Fibroblast of lung (primary cell): ENCODE data around the gene ARHGAP18. TPM values are rescaled to one million over a fixed set of nuclear protein-coding genes. Genes with fewer than 3 reads are reported as not detected.

ENCODE experiments used
- DNase-seq, 2 donors: peaks; one replicate each; pipeline versions ENCODE4 v3.0.0 to v3.0.0-alpha.2; 2010; ENCODE audit warnings: low read depth in 2 of 2
- H2AFZ ChIP-seq: 2 replicates; pipeline ENCODE4 v1.5.1; 2012; ENCODE audit warnings: low read length, control low read depth, inconsistent platforms
- H3K27ac ChIP-seq: 2 replicates; pipeline ENCODE4 v1.5.1; 2011; ENCODE audit warnings: low read length, control low read depth; ENCODE audit not compliant: insufficient read depth
- H3K27me3 ChIP-seq: 2 replicates; pipeline ENCODE4 v1.5.1; 2011; ENCODE audit warnings: mild to moderate bottlenecking, low read length; ENCODE audit not compliant: control insufficient read depth, insufficient read depth
- H3K36me3 ChIP-seq: 2 replicates; pipeline ENCODE4 v1.5.1; 2011; ENCODE audit warnings: low read length; ENCODE audit not compliant: control insufficient read depth, insufficient read depth
- H3K4me1 ChIP-seq: 2 replicates; pipeline ENCODE4 v1.5.1; 2011; ENCODE audit warnings: low read length; ENCODE audit not compliant: control insufficient read depth, insufficient read depth; ENCODE audit errors: extremely low read depth
- H3K4me2 ChIP-seq: 2 replicates; pipeline ENCODE4 v1.5.1; 2011; ENCODE audit warnings: low read length, control low read depth; ENCODE audit not compliant: insufficient read depth; ENCODE audit errors: extremely low read depth
- H3K4me3 ChIP-seq, 4 experiments: fragments of 200-600 bp in 1 of 4; sonication (generic) in 1 of 4; replicated peaks in 1 of 4; 2 replicates each; pipeline ENCODE4 v1.5.1; 2011 to 2016; ENCODE audit warnings: low read length in 4 of 4, low read depth in 3 of 4, mild to moderate bottlenecking in 3 of 4, control low read depth in 2 of 4, inconsistent platforms in 1 of 4, mixed read lengths in 1 of 4; ENCODE audit not compliant: insufficient read depth in 1 of 4; ENCODE audit errors: control extremely low read depth in 1 of 4
- H3K79me2 ChIP-seq: 2 replicates; pipeline ENCODE4 v1.5.1; 2012; ENCODE audit warnings: mild to moderate bottlenecking, low read length, inconsistent platforms; ENCODE audit not compliant: control insufficient read depth, insufficient read depth
- H3K9ac ChIP-seq: 2 replicates; pipeline ENCODE4 v1.5.1; 2011; ENCODE audit warnings: mild to moderate bottlenecking, low read length, control low read depth; ENCODE audit not compliant: insufficient read depth
- H3K9me3 ChIP-seq: 2 replicates; pipeline ENCODE4 v1.5.1; 2012; ENCODE audit warnings: low read depth, low read length; ENCODE audit not compliant: control insufficient read depth, insufficient read depth
- H4K20me1 ChIP-seq: 2 replicates; pipeline ENCODE4 v1.5.1; 2011; ENCODE audit warnings: low read length; ENCODE audit not compliant: control insufficient read depth, insufficient read depth; ENCODE audit errors: extremely low read depth
- EZH2 ChIP-seq: IDR thresholded peaks from 2 replicates; pipeline ENCODE4 v1.5.1; 2012; ENCODE audit warnings: low read length, control low read depth, mild to moderate bottlenecking; ENCODE audit errors: missing control alignments
- polyA plus RNA-seq, 2 donors: library from polyadenylated mRNA; depleted of rRNA in 1 of 2; stranded (reverse) in 1 of 2; unstranded in 1 of 2; fragments of >200 nt; gene quantifications; 2 replicates each; pipeline ENCODE4 v1.2.1, GENCODE V29; 2011 to 2012; ENCODE audit warnings: missing spikeins in 1 of 2
- total RNA-seq: library from RNA; depleted of rRNA; stranded (reverse); fragments of >200 nt; gene quantifications from 2 replicates; pipeline ENCODE4 v1.2.1, GENCODE V29; 2014
- TF ChIP-seq, protein P1 (sequence below), 2 donors: IDR thresholded peaks in 1 of 2; conservative IDR thresholded peaks in 1 of 2; 1 replicate in 1 of 2; 2 replicates in 1 of 2; pipeline ENCODE4 v1.5.1; 2011 to 2012; ENCODE audit warnings: low read length in 2 of 2, control low read depth in 1 of 2, inconsistent platforms in 1 of 2, low read depth in 1 of 2, mild to moderate bottlenecking in 1 of 2

ARHGAP18 gene
- total and polyA plus RNA-seq, 2 donors (not counting 1 experiment from before 2014, with no cell fraction given) = 18.6 to 38.3 TPM

DNA sequence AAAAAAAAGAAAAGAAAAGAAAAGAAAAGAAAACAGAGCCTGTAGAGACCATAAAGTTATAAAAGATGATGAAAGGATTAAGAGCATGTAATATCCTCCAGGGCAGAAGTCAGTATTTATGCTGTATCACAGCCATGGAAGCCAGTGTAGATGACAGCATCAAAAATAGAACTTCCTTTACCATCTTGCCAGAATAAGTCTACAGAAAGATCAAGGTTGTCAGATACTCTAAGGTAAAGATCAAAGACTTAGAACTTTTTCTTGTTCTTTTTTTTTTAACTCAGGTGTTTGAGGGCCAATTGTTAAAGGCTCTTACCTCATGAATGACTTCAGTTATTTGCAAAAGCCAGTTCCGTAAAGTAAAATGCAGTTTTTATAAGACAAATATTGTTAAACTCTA lies 54.6 kb downstream of the ARHGAP18 start:
- no peaks in the 10 kb centered on the region for H3K36me3 ChIP-seq

DNA sequence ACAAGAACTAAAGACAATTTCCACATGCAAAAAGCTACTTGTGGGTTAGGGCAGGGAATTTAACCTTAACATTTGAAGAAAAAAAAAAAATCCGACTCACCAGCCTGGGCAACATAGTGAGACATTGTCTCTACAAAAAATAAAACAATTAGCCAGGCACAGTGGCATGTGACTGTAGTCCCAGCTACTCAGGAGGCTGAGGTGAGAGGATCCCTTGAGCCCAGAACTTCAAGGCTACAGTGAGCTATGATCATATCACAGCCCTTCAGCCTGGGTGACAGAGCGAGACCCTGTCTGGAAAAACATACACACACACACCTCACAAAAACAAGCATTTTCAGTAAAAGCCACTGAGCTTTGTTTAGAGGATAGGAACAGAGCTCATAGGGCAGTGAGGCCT lies 56.2 kb downstream of the ARHGAP18 start:
- Histone ChIP-seq H4K20me1 (no peaks in the 10 kb centered on the region), H3K4me2 (no peak overlapping the region), H3K36me3 (no peaks in the 10 kb centered on the region), H3K27me3 (no peaks in the 10 kb centered on the region), H3K9me3 (no peaks in the 10 kb centered on the region), H3K79me2 (peaks cover 70% of the 10 kb centered on the region), H2AFZ (no peak overlapping the region), H3K4me3 (no peak overlapping the region), H3K9ac (no peak overlapping the region), H3K27ac (no peak overlapping the region), H3K4me1 (peaks cover 8% of the 10 kb centered on the region)
- no peak for TF ChIP-seq EZH2
- TF ChIP-seq, protein P1, sequence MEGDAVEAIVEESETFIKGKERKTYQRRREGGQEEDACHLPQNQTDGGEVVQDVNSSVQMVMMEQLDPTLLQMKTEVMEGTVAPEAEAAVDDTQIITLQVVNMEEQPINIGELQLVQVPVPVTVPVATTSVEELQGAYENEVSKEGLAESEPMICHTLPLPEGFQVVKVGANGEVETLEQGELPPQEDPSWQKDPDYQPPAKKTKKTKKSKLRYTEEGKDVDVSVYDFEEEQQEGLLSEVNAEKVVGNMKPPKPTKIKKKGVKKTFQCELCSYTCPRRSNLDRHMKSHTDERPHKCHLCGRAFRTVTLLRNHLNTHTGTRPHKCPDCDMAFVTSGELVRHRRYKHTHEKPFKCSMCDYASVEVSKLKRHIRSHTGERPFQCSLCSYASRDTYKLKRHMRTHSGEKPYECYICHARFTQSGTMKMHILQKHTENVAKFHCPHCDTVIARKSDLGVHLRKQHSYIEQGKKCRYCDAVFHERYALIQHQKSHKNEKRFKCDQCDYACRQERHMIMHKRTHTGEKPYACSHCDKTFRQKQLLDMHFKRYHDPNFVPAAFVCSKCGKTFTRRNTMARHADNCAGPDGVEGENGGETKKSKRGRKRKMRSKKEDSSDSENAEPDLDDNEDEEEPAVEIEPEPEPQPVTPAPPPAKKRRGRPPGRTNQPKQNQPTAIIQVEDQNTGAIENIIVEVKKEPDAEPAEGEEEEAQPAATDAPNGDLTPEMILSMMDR (conservative IDR thresholded peaks at IDR 0.05 in 1 of 2, IDR thresholded peaks at IDR 0.05 in 1 of 2; ENCODE audit: low read depth in 1 of 2, low read length in 2 of 2) = no peak
- no peak for DNase-seq

More for the DNA sequence above, 54.6 kb downstream of the ARHGAP18 start:
- Histone ChIP-seq H2AFZ (no peak overlapping the region), H3K4me2 (no peak overlapping the region), H3K27ac (no peak overlapping the region), H3K9me3 (no peaks in the 10 kb centered on the region), H3K4me3 (no peak overlapping the region), H3K79me2 (peaks cover 74% of the 10 kb centered on the region), H4K20me1 (no peaks in the 10 kb centered on the region), H3K9ac (no peak overlapping the region), H3K27me3 (no peaks in the 10 kb centered on the region), H3K4me1 (peaks cover 8% of the 10 kb centered on the region)
- no peak for DNase-seq
- TF ChIP-seq EZH2 = no peak
- TF ChIP-seq, protein P1 (conservative IDR thresholded peaks at IDR 0.05 in 1 of 2, IDR thresholded peaks at IDR 0.05 in 1 of 2; ENCODE audit: low read depth in 1 of 2, low read length in 2 of 2) = no peak

DNA sequence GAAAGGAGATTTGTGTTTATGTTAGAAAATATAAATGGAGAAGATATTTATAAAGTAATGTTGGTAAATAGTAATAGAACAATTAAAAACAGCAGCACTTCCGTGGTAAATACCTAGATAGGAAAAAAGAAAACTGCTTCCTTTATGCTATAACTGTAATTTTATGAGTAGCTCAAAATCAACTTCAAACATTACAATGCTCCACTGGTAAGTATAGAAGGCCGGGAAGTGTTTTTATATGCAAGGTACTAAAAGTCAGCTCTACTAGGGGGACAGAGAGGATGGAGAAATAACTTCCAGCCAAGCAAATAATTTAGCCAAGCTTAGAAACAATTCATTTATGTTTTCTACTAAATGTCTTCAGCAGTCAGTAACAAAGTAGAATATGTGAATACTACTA lies 56.7 kb downstream of the ARHGAP18 start:
- H3K4me3 ChIP-seq = no peak overlapping the region
- H4K20me1 ChIP-seq = no peaks in the 10 kb centered on the region
- H3K4me2 ChIP-seq = no peak overlapping the region
- no peak for DNase-seq
- no peak overlapping the region for H3K9ac ChIP-seq
- TF ChIP-seq EZH2 = no peak
- TF ChIP-seq, protein P1 (conservative IDR thresholded peaks at IDR 0.05 in 1 of 2, IDR thresholded peaks at IDR 0.05 in 1 of 2; ENCODE audit: low read depth in 1 of 2, low read length in 2 of 2) = no peak
- no peaks in the 10 kb centered on the region for H3K27me3 ChIP-seq
- no peaks in the 10 kb centered on the region for H3K36me3 ChIP-seq
- no peak overlapping the region for H3K27ac ChIP-seq
- no peak overlapping the region for H2AFZ ChIP-seq
- H3K4me1 ChIP-seq = peaks cover 8% of the 10 kb centered on the region
- H3K79me2 ChIP-seq = peaks cover 70% of the 10 kb centered on the region
- no peaks in the 10 kb centered on the region for H3K9me3 ChIP-seq
